K562 (cell line): Measurements from ENCODE around the gene QRICH1. TPM values are rescaled to one million over a fixed set of nuclear protein-coding genes. Genes with fewer than 3 reads are reported as not detected.

ENCODE experiments used
- CBX2 ChIP-seq: fragments of 200-600 bp; sonication (generic); IDR thresholded peaks from one replicate; pipeline ENCODE4 v1.6.1; 2012; ENCODE audit warnings: mild to moderate bottlenecking, low read length, inconsistent platforms; ENCODE audit not compliant: insufficient read depth, poor library complexity, severe bottlenecking
- CUX1 ChIP-seq: fragments of 200-800 bp; sonication (Bioruptor generic); IDR thresholded peaks from 2 replicates; pipeline ENCODE4 v1.6.1; 2016; ENCODE audit warnings: missing genetic modification characterization, missing compliant biosample characterization
- ETS1 ChIP-seq: conservative IDR thresholded peaks from 2 replicates; pipeline ENCODE4 v1.6.1; 2011; ENCODE audit warnings: low read depth, mild to moderate bottlenecking, low read length; ENCODE audit not compliant: control insufficient read depth
- ETS2 ChIP-seq: IDR thresholded peaks from 2 replicates; pipeline ENCODE4 v1.6.1; 2016; ENCODE audit warnings: borderline replicate concordance, missing genetic modification characterization, mild to moderate bottlenecking, moderate library complexity, missing compliant biosample characterization; ENCODE audit not compliant: poor library complexity, severe bottlenecking
- GATAD2B ChIP-seq: fragments of 450-650 bp; IDR thresholded peaks from 2 replicates; pipeline ENCODE4 v1.6.1; 2017; ENCODE audit warnings: mild to moderate bottlenecking, borderline replicate concordance
- MLLT1 ChIP-seq, 2 experiments: fragments of 450-650 bp; IDR thresholded peaks; 2 replicates each; pipeline ENCODE4 v1.6.1; 2016
- MLX ChIP-seq, 2 experiments: fragments of 450-650 bp in 1 of 2; sonication (generic) in 1 of 2; formaldehyde crosslinking; conservative IDR thresholded peaks; 2 replicates each; pipeline versions ENCODE4 v1.4.0 to v1.8.1; 2020 to 2022; ENCODE audit warnings: mild to moderate bottlenecking in 1 of 2, missing genetic modification reagents in 1 of 2
- MTA2 ChIP-seq: fragments of 450-650 bp; IDR thresholded peaks from 2 replicates; pipeline ENCODE4 v1.6.1; 2016; ENCODE audit warnings: low read depth
- PTTG1 ChIP-seq: fragments of 450-650 bp; IDR thresholded peaks from 2 replicates; pipeline ENCODE4 v1.6.1; 2016; ENCODE audit warnings: low read depth, mild to moderate bottlenecking, missing genetic modification characterization, missing compliant biosample characterization
- SMARCA4 ChIP-seq: fragments of 450-650 bp; IDR thresholded peaks from 2 replicates; pipeline ENCODE4 v1.6.1; 2016
- VEZF1 ChIP-seq: fragments of 200-800 bp; sonication (Bioruptor generic); IDR thresholded peaks from 2 replicates; pipeline ENCODE4 v1.6.1; 2017; ENCODE audit warnings: missing genetic modification characterization, missing compliant biosample characterization
- ZFP36 ChIP-seq: fragments of 150-350 bp; IDR thresholded peaks from 2 replicates; pipeline ENCODE4 v1.6.1; 2018; ENCODE audit warnings: low read length, low read depth; ENCODE audit not compliant: partially characterized antibody
- ZNF165 ChIP-seq: fragments of 250-450 bp; sonication (Bioruptor Pico); IDR thresholded peaks from 2 replicates; pipeline ENCODE4 v1.4.0; 2020; ENCODE audit warnings: borderline replicate concordance
- ZNF217 ChIP-seq: sonication (generic); formaldehyde crosslinking; IDR thresholded peaks from 2 replicates; pipeline ENCODE4 v1.8.0; 2022; ENCODE audit warnings: mild to moderate bottlenecking, missing genetic modification reagents
- ZNF644 ChIP-seq: fragments of 200-800 bp; sonication (Bioruptor generic); IDR thresholded peaks from 2 replicates; pipeline ENCODE4 v1.6.1; 2016; ENCODE audit warnings: low read depth, missing genetic modification characterization, missing compliant biosample characterization
- ZNF707 ChIP-seq: fragments of 250-450 bp; sonication (Bioruptor Pico); conservative IDR thresholded peaks from 2 replicates; pipeline ENCODE4 v1.8.0; 2022; ENCODE audit warnings: inconsistent platforms, mild to moderate bottlenecking, moderate library complexity
- ZNF778 ChIP-seq: fragments of 450-650 bp; formaldehyde crosslinking; IDR thresholded peaks from 2 replicates; pipeline ENCODE4 v1.4.0; 2020; ENCODE audit warnings: mild to moderate bottlenecking, moderate library complexity
- polyA plus RNA-seq, 8 experiments: library from polyadenylated mRNA; depleted of rRNA in 4 of 8; stranded (reverse) in 5 of 8; unstranded in 3 of 8; fragments of >200 nt; fragmentation: Nextera tagmentation in 2 of 8; fragmentation: Illumina TruSeq in 1 of 8; extraction: Ambion mirVana in 2 of 8; extraction: Trizol in 1 of 8; gene quantifications; 2 replicates each; pipeline versions ENCODE4 v1.2.1 to v1.2.3, GENCODE V29; 2011 to 2014; ENCODE audit warnings: inconsistent platforms in 1 of 8, missing spikeins in 1 of 8
- total RNA-seq, 7 experiments: library from RNA; depleted of rRNA in 6 of 7; stranded (reverse); fragments of >200 nt in 6 of 7; fragmentation: Illumina TruSeq in 2 of 7; extraction: Trizol in 2 of 7; gene quantifications; 2 replicates each; pipeline versions ENCODE4 v1.2.1 to v1.2.3, GENCODE V29; 2011 to 2021; ENCODE audit warnings: low replicate concordance in 1 of 7

The QRICH1 gene
- total and polyA plus RNA-seq, 9 of the 15 experiments (the other 6 are each of a cell fraction or from before 2014, with no cell fraction given), result 20.1 to 99.2 (median 56.7) TPM

DNA sequence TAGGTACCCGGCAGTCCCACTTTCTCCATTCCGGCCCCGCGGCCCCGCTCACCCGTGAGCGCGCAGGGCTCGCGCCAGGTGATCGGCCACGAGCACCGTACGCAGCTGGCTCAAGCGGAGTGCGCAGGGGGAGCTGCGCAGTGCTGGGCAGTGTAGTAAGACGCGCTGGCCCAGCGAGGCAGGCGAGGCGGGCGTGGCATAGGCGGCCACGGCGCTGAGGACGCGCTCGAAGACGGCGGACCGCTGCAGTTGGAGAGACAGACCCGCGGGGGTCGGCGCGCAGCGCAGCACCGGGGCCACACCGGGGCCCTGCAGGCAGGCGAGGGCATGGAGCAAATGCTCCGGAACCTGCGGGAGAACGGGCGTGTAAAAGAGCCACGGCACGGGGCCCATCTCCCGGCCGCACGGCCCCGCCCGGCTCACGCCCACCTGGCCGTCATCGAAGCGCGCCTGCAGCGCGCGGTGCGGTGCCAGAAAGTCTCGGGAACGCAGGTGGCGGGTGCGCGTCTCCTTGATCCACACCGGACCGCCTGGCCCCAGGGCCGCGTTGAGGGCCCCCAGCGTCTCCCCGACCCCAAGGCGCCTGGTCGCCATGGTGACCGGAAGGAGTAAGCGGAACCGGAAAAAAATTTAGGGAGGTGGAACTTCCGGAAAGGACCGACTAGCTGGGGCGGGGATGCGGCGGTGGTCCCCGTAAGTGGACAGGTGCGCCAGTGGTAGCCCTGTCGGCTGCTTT, 75.7 kb downstream of the QRICH1 start, which contains the start of gene DALRD3 (continued):
- TF ChIP-seq MLLT1 (IDR thresholded peaks at IDR 0.05), result no peak
- no peak for TF ChIP-seq ZFP36
- TF ChIP-seq CBX2, result no peak
- no peak for TF ChIP-seq MLX (CRISPR knock-in tag; conservative IDR thresholded peaks at IDR 0.05)
- TF ChIP-seq ETS1, result no peak; the same call in 1 of the 2 replicates
- no peak for TF ChIP-seq MTA2
- no peak for TF ChIP-seq PTTG1 (tag)
- TF ChIP-seq ZNF217 (CRISPR knock-in tag), result no peak
- no peak for TF ChIP-seq ETS2 (tag)
- TF ChIP-seq ZNF778, result no peak
- no peak for TF ChIP-seq GATAD2B
- TF ChIP-seq CUX1 (CRISPR knock-in tag), result no peak
- TF ChIP-seq ZNF644 (tag), result no peak
- no peak for TF ChIP-seq ZNF165 (CRISPR knock-in tag)
- TF ChIP-seq ZNF707 (CRISPR knock-in tag), result no peak
- no peak for TF ChIP-seq SMARCA4
- TF ChIP-seq VEZF1 (CRISPR knock-in tag), result peak; percentile 66
